HG03442 (cell line): ENCODE data around the gene EHD4.

Experiments used
- ATAC-seq: cut with Tn5 transposase; IDR thresholded peaks from one replicate; pipeline ENCODE4 v1.9.1; 2021; ENCODE audit warnings: mild to moderate bottlenecking, moderate library complexity; ENCODE audit not compliant: unreplicated experiment

The EHD4 gene

DNA sequence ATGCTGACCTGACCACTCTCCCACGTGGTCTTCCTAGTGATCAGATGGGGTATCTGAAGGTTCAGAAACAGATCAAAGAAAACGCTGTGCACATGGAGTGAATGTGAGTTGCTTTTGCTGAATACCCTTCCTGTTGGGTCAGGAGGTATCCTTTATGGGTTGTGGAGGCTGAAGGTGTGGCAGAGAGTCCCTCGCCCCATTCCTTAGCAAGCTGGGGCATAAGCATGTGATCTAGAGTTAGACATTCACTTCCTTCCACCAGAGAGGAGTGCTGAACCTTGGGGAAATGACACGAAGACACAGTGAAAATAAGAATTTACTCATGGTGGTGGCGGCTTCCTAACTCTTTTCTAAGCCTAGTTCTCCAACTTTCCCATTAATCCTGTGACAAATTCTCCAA is 50.7 kb downstream of the EHD4 start:
- ATAC-seq, result no peak

DNA sequence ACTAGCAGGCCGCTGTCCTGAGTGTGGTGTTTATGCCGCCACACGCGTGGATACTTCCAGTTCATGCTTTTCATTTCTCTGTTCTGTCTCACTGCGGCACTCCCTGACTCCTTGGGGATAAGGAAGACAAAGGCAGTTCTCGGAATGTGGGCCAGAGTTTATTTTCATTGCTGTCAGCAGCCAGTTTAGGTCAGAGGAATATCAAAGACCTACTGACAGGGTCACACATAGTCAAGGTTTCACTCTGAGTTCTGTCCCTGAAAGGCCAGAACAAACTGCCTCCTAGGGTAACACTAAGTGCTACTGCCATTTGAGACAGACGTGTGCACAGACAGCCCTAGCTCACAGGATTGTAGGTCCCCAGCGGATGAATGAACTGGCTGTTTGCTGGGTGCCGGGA is 51.2 kb downstream of the EHD4 start:
- ATAC-seq, result no peak

DNA sequence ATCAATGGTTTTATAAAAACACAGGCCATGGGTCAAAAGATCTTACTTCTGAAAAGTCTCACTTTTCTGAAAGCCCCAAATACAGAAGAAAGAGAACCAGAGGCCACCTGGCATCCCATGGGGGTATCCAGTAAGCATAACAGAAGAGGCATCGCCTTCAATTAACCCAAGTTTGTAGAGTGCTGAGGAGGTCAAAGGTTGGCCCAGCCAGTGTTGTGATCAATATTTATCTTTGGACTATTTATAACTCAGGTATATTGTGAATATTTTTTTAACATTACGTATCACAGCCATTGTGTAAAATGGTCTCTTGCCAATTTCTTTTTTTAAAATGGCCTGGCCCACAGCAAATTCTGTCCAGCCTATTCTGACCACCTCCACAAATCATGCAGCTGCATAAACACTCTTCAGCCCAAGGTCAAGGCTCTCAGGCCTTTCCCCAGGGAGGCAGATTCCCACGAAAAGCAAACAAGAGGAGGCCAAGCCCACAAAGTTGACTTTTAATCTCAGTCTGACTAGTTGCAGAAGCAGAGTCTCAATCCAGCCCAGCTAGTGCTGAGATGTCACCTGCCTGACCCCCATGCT is 52.3 kb downstream of the EHD4 start:
- ATAC-seq, result no peak

DNA sequence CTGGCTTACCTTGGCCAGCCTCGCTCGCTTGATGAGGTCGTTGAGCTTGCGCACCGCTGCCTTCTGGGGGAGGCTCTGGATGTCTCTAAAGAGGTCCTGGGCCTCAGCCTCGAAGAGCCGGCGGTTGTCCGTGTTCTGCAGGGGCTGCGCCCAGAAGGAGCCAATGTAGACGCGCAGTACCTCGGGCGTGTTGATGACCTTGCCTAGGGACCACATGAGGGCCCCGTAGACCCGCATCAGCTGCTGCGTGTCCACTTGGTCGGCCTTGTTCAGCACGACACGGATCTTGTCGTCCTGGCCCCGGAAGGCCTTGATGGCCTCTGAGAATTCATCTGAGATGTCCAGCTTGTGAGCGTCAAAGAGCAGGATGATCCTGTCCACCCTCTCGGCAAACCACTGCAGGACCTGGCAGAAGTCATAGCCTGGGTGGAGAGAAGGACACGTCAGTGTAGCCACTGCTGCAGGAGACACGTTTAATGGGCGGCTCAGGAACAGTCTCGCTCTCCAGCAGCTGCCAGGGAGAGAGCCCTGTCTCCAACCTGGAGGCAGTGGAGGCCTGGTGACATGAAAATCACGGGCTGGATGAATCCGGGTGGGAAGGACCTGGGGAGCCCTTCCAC is 53.0 kb downstream of the EHD4 start:
- no peak for ATAC-seq

DNA sequence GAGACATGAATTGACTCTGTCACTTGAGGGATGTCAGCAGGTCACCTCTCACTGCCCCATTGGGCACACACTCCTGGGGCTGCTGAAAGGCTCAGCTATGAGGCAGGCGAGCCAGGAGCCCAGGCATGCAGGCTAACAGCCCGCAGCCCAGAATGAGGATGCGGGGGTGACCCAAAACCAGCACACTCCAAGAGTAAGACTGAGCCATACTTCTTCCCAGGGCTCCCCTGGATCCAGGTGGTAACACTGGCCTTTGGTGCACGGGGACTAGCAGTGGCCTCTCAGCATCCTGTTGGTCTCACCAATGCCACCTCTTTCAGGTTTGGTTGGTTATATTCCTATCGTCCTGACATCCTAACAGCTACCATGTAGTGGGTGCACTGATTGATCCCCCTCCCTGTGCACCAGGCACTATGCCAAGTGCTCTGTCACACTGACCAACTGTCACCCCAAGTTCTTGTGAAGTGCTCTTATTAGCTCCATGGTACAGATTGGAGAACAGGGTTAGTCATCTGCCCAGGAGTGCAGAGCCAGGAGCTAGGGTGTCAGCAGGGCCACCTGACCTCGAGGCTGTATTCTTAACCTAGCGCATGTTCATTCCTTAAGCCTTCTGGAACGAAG is 53.7 kb downstream of the EHD4 start:
- ATAC-seq, result no peak

DNA sequence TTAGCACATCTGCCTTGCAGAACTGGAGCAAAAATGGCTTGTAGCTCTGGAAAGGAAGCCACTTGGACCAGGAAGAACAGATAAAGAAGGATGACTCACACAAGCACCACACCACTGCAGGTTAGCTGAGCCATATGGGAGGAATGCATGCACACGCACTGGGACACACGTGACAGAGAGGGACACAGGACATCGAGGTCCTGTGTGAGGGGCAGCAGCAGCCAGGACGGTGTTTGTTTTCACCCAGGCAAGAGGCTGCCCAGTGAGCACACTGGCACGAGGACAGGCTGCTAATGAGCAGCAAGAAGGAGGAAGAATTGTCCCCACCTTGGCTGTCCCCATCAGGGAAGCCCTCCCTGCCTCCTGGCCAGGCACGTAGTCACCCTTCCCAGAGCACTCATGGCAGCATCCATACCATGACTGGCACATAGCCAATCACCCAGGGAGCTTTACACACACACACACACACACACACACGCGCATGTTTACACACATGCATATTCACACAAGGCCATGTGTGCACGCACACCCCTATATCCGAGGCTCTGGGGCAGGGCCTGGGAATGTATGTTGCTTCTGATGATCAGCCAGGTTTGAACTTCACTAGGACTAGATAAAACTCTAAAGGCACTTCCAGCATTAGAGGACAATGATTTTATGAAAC is 54.5 kb downstream of the EHD4 start:
- no peak for ATAC-seq

DNA sequence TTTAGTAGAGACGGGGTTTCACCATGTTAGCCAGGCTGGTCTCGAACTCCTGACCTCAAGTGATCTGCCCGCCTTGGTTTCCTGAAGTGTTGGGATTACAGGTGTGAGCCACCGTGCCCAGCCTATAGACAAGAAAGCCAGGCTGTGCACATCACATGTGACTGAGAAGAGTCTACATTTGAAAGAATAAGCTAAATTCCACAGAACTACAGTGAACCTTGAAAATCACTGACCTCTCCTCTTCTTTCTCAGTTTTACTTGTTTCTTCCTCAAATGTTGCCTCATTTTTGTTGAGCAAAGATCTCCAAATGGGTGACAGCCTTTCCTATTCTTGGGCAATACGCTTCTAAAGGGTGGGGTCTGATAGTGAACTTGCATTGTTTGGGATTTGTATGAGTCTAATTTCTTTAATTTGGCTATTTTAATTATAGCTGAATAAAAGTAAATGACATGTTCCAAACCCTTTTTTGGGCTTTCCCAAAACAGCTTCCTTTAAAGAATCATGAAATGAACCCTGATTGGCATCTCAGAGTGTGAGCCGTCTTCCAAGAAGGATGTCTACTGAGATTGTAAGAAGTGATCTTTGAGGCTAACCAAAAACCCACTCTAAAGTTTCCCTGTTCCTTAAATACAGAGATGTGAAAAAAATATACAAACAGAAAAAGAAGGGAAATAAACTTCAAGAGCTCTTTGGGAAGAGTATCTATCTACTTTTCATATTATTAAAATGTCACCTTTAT is 56.9 kb downstream of the EHD4 start:
- ATAC-seq, result no peak

DNA sequence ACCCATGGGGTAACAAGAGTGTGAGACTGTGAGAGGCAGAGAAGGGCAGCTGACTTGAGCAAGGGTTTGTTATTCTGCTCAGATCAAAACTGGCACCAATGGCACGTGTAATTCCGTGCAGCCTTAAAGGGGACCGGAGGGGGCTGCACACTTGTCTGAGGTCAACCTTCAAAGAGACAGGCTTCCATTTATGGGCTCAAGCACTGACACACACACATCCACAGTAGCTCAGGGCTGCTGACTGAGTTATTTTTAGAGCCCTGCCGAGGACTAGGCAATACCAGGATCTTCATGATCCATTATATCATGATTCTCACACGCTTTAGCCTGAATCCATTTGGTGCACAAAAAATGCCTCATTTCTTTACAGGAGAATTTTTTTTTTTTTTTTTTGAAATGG is 57.9 kb downstream of the EHD4 start:
- ATAC-seq, result no peak

DNA sequence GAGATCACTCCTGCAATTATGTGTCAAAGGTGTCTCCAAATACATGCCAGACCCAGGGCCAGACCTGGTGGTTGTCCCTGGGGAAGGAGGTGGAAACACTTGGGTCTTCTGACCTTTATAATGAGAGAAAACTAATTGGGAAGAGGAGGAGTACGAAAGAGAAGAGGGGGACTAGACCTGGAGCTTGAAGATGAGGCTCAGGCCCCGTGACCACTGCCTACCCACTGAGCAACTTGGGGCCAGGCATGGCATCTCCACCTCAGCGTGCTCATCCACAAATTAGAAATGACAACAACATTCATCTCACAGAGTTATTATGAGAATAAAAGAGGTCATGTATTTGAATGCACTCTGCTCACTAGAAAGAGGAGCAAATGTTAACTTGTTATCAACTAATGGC is 59.1 kb downstream of the EHD4 start:
- ATAC-seq, result no peak

DNA sequence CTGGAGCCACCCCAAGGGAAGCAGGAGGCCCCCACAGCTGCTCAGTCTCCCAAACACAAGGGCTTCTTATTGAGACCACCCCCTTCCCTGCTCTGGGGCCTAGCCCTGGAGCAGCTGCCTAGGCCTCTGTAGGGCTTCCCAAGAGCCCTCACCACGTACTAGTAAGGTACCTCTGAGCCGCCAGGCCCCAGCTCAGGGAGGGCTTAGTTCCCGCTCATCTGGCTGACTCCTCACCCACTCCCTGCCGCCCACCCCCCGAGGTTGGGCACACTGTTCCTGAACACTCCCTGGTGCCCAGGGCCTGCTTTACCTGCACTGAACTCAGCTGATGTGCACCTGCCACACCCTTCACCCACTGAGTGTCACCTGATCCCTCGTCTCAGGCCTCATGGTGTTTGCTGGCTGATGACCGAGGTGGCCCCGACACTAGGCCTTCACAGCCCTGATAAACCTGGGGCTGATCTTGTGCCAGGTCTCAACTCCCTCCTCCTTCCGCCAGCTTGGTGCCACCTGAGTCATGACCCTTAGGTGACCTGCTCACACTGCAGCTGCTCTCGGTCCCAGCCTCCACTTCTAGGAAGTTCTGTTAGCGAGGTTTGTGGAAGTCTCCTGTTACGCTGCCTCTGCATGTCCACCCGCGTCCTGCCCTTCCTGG is 60.5 kb downstream of the EHD4 start:
- ATAC-seq, result no peak

DNA sequence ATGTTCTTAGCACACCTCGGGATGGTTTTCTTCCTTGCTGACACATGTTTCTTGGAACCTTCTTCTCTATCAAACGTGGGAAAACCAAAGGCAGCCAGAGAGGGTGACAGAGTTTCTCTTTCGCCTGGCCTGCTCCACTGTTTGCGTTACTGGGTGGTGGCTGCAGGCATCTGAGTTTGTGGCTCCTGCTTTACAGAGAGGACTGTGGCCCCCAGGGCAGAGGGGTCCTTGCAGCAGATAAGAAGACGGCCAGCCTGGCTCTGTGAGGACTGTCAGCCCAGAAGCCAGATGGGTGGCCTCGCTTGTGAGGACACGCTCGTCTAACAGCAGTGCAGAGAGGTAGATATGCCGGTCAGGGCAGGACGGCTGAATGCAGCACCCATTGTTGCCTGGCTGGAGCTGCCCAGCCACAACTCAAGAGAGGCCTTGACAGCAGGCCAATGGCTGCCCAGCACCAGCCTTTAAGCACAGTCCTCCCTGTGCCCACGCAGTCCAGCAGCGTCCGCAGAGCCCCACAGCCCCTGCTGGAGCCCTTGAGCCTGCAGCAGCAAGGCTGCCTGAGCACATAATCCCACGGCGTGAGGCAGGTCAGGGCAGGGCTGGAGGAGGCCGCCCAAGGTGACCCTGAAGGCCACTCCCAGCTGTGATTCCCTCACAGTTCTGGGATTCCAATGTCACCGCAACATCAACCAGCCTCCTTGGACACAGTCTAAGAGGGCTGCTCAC is 63.5 kb downstream of the EHD4 start:
- ATAC-seq, result no peak

DNA sequence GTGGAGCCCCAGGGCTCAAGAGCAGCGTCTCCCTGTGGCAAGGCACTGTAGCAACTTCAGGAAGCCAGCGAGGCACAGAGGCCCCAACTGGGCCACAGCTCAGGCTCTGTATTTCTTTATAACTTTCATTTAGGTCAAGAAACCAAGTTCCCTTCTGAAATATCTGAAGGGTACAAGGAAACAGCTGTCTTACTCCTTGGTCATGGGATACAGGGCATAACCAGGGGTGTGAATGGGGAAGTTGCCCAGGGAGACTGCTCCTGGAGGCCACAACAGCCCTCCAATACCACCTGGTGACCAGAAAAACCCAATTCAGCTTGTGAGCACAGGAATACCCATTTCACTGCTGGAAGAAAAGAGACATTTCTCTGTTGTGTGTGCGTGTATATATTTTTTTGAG is 65.2 kb downstream of the EHD4 start:
- no peak for ATAC-seq

DNA sequence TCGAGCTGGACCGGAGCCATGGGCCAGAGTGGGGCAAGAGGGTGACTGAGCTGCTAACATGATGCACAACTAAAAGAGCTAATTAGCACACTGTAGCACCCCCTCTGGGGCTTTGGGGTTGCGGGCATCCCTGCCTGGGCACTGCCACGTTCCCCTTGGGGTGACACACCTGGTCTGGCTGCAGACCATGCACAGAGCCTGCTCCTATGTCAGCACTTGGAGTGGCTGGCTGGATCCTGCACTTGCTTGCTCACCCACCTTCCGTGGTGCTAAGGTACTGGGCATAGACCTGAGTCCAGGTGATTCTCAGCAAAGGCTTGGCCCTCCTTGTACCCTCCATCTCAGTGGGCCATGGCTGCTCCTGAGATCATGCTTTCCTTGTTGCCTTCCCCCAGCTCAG is 65.7 kb downstream of the EHD4 start:
- ATAC-seq, result no peak

DNA sequence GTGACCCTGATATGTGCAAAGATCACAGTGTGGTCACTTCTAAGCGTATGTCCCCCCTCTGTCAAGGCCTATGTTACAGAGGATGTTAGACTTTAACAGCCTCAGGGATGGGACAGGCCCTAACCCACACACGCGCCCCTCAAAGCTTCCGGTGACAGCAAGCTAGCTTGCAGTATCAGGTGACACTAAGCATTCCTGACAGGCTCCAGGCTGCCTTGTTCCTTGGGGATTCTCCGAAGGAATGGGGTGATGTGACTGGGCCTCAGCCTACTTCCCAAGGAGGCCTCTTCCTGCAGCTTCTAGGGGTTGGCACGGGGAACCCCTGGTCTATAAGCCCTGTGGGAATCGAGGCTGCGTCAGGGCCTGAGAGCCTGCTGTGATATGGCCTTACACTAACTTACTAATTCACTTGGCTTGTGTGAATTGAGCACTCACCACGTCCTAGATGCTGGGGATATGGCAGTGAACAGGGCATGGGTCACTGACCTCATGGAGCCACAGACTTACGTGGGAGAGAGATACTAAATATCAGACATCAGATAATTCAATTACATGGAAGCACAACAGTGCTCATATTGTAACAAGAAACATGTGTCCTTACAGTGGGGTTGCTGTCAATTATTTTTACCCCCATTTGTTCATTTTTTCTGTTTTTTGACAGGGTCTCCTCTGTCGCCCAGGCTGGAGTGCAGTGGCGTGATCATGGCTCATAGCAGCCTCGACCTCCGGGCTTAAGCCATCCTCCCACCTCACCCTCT is 67.1 kb downstream of the EHD4 start:
- no peak for ATAC-seq

DNA sequence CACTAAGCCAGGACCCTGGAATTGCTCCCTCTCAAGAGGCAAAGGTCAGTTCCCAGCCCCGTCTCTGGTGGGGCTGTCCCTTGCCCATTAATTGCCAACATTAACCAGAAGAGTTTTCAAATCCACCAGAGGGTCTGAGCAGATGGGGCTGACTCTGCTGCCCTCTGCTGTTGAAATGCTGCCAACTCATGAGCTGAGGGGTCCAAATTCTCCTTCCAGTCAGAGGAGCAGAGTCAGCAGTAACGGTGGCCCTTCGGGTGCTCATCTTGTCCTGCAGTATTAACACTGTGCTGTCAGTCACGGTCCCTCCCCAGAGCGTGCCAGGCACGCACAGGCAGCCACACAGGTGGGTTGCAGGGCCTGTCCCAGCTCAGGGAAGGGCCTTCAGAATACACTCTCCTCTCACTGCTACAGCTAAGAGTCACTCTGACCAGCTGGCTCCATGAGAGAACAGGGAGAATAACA is 67.8 kb downstream of the EHD4 start:
- no peak for ATAC-seq

DNA sequence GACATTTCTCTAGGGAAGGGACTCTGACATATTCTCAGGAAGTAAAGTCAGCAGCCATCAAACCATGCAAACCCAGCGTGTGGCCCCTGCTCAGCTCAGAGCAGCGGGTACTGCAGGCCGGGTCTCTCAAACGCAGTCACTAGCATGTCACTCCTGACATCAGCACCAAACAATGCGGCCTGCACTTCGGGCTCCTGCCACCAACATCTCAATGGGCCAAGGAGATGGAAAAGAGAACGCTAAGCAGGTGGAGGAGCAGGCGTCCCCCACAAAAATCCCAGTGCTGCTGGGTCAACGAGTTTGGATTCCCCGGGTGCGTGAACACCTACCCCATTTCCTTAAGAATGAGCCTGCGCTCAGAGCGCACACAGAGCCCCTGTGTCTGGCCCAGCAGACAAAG is 68.6 kb downstream of the EHD4 start:
- ATAC-seq, result no peak

DNA sequence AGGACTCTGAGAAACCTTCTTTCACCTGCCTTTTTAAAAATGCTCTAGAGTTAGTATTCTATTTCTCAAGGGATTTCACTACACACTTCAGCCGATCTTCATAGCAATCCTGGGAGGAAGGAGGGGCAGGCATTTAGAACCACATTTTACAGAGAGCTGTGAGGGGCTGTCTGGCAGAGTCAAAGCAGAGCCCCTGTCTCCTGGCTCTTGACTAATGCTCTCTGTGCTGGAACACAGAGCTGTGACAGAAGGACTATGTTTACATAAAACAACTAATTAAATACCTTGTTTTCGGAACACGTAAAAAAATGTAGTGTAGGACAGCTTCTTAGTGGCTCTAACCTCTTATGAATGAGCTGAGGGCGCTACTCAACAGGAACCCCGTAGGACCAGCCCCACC is 70.9 kb downstream of the EHD4 start:
- ATAC-seq, result no peak

DNA sequence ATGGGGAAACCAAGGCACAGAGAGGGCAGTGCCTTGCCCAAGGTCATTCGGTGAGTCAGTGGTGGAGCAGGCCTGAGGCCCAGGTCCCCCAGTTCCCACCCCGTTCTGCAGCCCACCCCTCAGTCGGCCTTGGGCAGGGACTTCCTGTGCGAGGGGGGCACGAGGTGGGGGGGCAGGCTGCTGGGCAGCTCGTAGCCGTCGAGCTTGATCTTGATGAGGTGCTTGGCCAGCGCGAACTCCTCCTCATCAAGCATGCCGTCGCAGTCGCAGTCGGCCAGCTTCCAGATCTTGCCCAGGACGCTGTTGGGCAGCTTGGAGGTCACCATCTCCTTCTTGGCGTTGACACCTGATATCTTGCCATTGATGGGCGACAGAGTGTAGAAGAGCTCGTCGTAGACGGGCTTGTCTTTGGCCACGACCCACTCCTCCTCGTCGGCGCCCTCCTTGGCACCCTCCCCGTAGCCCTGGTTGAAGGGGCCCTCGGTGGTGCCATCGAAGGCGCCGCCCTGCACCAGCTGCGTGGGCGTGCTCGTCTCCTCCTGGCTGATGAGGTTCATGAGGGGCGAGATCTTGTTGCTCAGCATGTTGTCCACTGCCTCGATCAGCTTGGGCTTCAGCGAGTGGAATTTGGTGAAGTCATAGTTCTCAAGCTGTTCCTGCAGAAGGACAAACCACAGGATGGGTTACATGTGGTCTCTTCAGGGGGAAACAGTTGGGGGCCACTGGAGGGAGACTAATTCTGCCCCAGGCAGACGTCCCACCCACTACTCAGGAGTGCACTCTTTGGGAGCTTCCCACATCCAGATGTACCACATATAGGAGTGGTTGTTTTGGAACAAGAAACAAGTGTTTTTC is 71.6 kb downstream of the EHD4 start:
- no peak for ATAC-seq
